DMS114 treated with DMSO at 0.1 percent for 48 hours (cell line): Measurements from ENCODE around the gene APBB1.

Source experiments
- DNase-seq: peaks from one replicate; lab custom pipeline; 2025; ENCODE audit not compliant: unreplicated experiment; lab: John Stamatoyannopoulos, UW

The APBB1 gene

GRCh38 chr11:6353367-6353987 lies 65.4 kb downstream of the APBB1 start:
- DNase-seq: peak; percentile 7

DNA sequence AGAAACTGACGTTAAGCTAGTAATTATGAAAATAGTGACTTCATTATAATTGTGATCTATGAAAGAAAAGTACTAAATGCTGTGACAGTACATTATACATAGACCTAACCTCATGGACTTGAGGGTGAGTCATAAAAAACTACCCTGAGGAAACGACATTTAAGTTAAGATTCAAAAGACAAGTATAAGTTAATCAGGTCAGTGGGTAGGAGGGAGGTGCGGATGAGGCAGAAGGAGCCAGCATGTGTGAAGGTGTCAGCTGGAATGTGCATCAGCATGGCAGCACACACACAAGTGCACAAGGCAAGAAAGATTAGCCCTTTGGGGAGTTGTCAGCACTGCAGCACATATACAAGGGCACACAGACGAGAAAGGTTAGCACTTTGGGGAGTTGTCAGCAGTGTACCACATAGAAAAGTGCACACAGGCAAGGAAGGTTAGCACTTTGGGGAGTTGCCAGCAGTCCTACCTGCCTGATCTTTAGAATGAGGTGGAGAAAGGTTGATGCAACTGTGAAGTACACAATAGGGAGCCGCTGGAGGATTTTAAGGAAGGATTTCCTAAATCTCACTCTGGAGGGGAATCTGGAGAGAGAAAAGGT lies 67.0 kb downstream of the APBB1 start:
- DNase-seq: no peak

DNA sequence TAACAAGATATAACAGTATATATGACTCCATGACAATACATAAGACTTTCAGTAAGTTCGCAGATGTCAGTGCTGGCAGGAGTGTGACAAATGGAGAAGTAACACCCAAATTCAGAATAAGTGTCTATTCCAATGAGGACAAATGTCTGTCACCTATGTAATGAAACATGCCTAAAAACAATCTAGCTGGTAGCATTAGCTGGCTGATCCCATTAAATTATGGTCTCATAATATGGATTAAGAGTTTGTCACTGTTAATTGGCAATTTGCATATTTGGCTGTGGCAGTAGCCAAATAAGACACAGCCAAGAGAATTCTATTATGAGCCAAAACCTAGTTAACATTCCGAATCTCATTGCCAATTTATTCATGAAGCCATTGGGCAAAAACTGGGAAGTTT lies 68.4 kb downstream of the APBB1 start:
- DNase-seq: no peak

- DNase-seq: no peak
Observed at GRCh38 chr11:6350043-6350442, 68.9 kb downstream of the APBB1 start.

GRCh38 chr11:6345366-6345765 lies 73.5 kb downstream of the APBB1 start:
- no peak for DNase-seq
